Gastrocnemius medialis (tissue), 4 donors: ENCODE results near the gene ABCA12. TPM values are rescaled to one million over a fixed set of nuclear protein-coding genes. Genes with fewer than 3 reads are reported as not detected.

Experiments
- ATAC-seq, 2 donors: fragments of 150-250 bp; one replicate each; pipeline ENCODE4 v1.9.1; 2016
- DNase-seq, 2 donors: peaks; one replicate each; pipeline ENCODE4 v3.0.0-alpha.2; 2019
- H3K27ac ChIP-seq, 4 donors: fragments of 200-600 bp; sonication (generic); 1 replicate in 1 of 4; 2 replicates in 3 of 4; pipeline ENCODE4 v1.5.1; 2016 to 2018; ENCODE audit warnings: mild to moderate bottlenecking in 2 of 4, moderate library complexity in 1 of 4
- H3K27me3 ChIP-seq, 3 donors: fragments of 200-600 bp; sonication (generic) in 2 of 3; 1 replicate in 1 of 3; 2 replicates in 2 of 3; pipeline versions ENCODE4 v1.5.1 to v1.6.0; 2016 to 2019; ENCODE audit warnings: mild to moderate bottlenecking in 1 of 3, moderate library complexity in 1 of 3
- H3K36me3 ChIP-seq, 2 donors: fragments of 200-600 bp; sonication (generic) in 1 of 2; one replicate each; pipeline ENCODE4 v1.5.1; 2017 to 2018
- H3K4me1 ChIP-seq, 2 donors: fragments of 200-600 bp; sonication (generic) in 1 of 2; one replicate each; pipeline ENCODE4 v1.5.1; 2016 to 2017; ENCODE audit warnings: mild to moderate bottlenecking in 2 of 2
- H3K4me3 ChIP-seq, 4 donors: fragments of 200-600 bp; sonication (generic) in 3 of 4; 1 replicate in 1 of 4; 2 replicates in 3 of 4; pipeline ENCODE4 v1.5.1; 2016 to 2019; ENCODE audit warnings: mild to moderate bottlenecking in 2 of 4
- H3K9me3 ChIP-seq, 3 donors: fragments of 200-600 bp; sonication (generic) in 2 of 3; 1 replicate in 1 of 3; 2 replicates in 2 of 3; pipeline ENCODE4 v1.5.1; 2016 to 2019
- POLR2A ChIP-seq, 2 donors: fragments of 450-650 bp; IDR thresholded peaks; one replicate each; pipeline ENCODE4 v1.6.1; 2017; ENCODE audit warnings: antibody characterized with exemption in 2 of 2, mild to moderate bottlenecking in 2 of 2, moderate library complexity in 2 of 2
- in situ Hi-C, 4 donors: fragments of 200-750 bp; cut with MboI; loops; one replicate each; pipeline versions ENCODE4 v1.15.0 to v1.8.0; 2017; ENCODE audit warnings: low sequenced_read_pairs in 4 of 4
- intact Hi-C: fragments of 100-400 bp; cut with DNase I; formaldehyde crosslinking; loops from one replicate; pipeline ENCODE4 v1.15.1; 2023; ENCODE audit warnings: low total_unique reads
- total RNA-seq, 4 donors: library from RNA; depleted of rRNA; stranded (reverse); fragments of >200 nt; gene quantifications; one replicate each; pipeline versions ENCODE4 v1.1.0 to v1.2.3, GENCODE V29; 2016
- TF ChIP-seq, protein P1 (sequence below), 5 experiments: fragments of 450-650 bp in 3 of 5; fragments of 200-600 bp in 2 of 5; sonication (generic) in 2 of 5; IDR thresholded peaks in 4 of 5; conservative IDR thresholded peaks in 1 of 5; 1 replicate in 4 of 5; 2 replicates in 1 of 5; pipeline ENCODE4 v1.5.1; 2016 to 2019; ENCODE audit warnings: antibody characterized with exemption in 5 of 5, mild to moderate bottlenecking in 3 of 5, moderate library complexity in 3 of 5

The ABCA12 gene
- total RNA-seq, 4 donors from 2014 or later, result not detected

DNA sequence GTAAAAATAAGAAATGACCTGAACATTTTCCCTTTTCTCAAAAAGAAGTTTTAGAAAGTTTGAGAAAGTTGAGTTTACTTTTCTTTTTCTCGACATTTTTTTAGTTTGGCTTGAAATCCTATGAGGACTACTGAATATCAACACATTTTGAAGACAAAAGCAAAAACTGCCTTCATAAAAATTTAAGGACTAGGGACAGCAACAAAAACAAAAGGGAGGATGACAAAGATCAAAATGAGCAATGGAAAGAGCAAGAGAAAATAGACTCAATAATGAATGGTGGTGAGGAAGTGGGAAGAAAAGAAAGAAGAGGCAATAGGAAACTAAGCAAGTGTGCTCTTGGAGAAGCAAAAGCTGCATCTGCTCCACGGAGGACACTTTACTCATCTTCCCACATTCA, 82.5 kb downstream of the ABCA12 start:
- TF ChIP-seq, protein P1, sequence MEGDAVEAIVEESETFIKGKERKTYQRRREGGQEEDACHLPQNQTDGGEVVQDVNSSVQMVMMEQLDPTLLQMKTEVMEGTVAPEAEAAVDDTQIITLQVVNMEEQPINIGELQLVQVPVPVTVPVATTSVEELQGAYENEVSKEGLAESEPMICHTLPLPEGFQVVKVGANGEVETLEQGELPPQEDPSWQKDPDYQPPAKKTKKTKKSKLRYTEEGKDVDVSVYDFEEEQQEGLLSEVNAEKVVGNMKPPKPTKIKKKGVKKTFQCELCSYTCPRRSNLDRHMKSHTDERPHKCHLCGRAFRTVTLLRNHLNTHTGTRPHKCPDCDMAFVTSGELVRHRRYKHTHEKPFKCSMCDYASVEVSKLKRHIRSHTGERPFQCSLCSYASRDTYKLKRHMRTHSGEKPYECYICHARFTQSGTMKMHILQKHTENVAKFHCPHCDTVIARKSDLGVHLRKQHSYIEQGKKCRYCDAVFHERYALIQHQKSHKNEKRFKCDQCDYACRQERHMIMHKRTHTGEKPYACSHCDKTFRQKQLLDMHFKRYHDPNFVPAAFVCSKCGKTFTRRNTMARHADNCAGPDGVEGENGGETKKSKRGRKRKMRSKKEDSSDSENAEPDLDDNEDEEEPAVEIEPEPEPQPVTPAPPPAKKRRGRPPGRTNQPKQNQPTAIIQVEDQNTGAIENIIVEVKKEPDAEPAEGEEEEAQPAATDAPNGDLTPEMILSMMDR (IDR thresholded peaks at IDR 0.05 in 4 of 5, conservative IDR thresholded peaks at IDR 0.05 in 1 of 5), result no peak
- no peak for TF ChIP-seq POLR2A (IDR thresholded peaks at IDR 0.05)
- intact Hi-C loops, result no loop called here
- ATAC-seq, result no peak
- in situ Hi-C loops, result no loop called here
- Histone ChIP-seq H3K9me3 (no peaks in the 10 kb centered on the region), H3K36me3 (no peaks in the 10 kb centered on the region), H3K4me1 (no peaks in the 10 kb centered on the region), H3K27me3 (no peaks in the 10 kb centered on the region), H3K27ac (no peak overlapping the region), H3K4me3 (no peak overlapping the region)
- no peak for DNase-seq

DNA sequence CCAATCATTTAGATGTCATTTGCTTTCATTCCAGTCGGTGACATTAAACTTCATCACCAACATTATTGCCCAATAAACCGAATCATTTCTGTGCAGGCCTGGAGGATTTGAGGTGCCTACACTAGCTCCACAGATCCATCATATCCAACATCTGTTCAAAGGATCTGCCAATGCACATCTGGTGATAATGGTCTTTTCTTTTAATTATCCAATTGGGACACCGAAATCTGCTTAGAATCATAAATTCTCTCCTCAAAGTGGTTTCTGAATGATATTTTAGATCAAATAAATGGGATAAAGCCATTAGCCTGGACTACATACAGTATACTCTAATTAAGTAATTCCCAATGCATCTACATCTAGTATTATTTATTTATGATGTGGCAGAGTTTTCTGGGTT, 85.6 kb downstream of the ABCA12 start:
- in situ Hi-C loops, result no loop called here
- H3K36me3 ChIP-seq, result no peaks in the 10 kb centered on the region
- H3K4me1 ChIP-seq, result no peaks in the 10 kb centered on the region
- DNase-seq, result no peak
- H3K4me3 ChIP-seq, result no peak overlapping the region
- TF ChIP-seq, protein P1 (IDR thresholded peaks at IDR 0.05 in 4 of 5, conservative IDR thresholded peaks at IDR 0.05 in 1 of 5), result no peak
- TF ChIP-seq POLR2A (IDR thresholded peaks at IDR 0.05), result no peak
- H3K9me3 ChIP-seq, result no peaks in the 10 kb centered on the region
- ATAC-seq, result no peak
- no peaks in the 10 kb centered on the region for H3K27me3 ChIP-seq
- intact Hi-C loops, result no loop called here
- no peak overlapping the region for H3K27ac ChIP-seq

DNA sequence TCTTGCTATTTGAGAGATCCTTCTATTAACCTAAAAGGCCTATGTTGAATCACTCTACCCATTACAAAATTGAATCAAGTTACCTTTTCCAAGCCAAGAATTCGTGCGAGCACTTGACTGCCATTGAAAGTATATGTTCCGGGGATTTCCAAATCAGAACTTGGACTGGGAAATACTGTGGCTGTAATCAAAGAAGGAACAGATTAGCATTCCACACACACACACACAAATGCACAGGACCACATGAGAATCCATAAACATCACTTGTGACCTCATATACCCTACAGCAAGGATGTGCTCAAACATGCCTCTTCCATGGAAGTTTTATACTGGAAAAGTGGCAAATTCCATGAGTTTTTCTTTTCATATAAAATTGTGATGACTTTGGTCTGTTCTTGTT, 86.0 kb downstream of the ABCA12 start:
- H3K27me3 ChIP-seq, result no peaks in the 10 kb centered on the region
- TF ChIP-seq POLR2A (IDR thresholded peaks at IDR 0.05), result no peak
- TF ChIP-seq, protein P1 (IDR thresholded peaks at IDR 0.05 in 4 of 5, conservative IDR thresholded peaks at IDR 0.05 in 1 of 5), result no peak
- DNase-seq (no peak), ATAC-seq (no peak)
- H3K4me1 ChIP-seq, result no peaks in the 10 kb centered on the region
- H3K4me3 ChIP-seq, result no peak overlapping the region
- no peak overlapping the region for H3K27ac ChIP-seq
- no peaks in the 10 kb centered on the region for H3K36me3 ChIP-seq
- in situ Hi-C loops (no loop called here), intact Hi-C loops (no loop called here)
- H3K9me3 ChIP-seq, result no peaks in the 10 kb centered on the region

DNA sequence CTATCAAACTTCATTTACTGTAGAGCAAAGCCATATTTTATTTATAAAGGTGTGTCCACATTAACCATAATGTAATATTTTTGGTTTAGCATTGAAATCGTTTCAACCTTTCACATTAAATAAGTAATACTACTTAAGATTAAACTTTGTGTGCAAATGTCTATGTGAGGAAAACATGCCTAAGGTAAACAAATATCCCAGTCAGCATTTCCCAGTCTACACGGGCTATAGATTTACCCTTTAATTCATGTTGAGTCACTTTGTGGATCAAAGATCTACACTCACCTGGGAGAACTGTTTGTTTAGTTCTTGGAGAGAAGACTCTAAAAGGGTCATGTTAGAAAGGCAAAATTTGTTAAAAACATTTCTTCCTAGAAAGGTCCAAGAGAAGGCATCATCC, 89.1 kb downstream of the ABCA12 start:
- Histone ChIP-seq H3K4me1 (no peaks in the 10 kb centered on the region), H3K9me3 (no peaks in the 10 kb centered on the region), H3K27me3 (no peaks in the 10 kb centered on the region), H3K36me3 (no peaks in the 10 kb centered on the region), H3K4me3 (no peak overlapping the region), H3K27ac (no peak overlapping the region)
- in situ Hi-C loops, result no loop called here
- DNase-seq, result no peak
- TF ChIP-seq, protein P1 (IDR thresholded peaks at IDR 0.05 in 4 of 5, conservative IDR thresholded peaks at IDR 0.05 in 1 of 5), result no peak
- no peak for TF ChIP-seq POLR2A (IDR thresholded peaks at IDR 0.05)
- intact Hi-C loops, result no loop called here
- ATAC-seq, result no peak

DNA sequence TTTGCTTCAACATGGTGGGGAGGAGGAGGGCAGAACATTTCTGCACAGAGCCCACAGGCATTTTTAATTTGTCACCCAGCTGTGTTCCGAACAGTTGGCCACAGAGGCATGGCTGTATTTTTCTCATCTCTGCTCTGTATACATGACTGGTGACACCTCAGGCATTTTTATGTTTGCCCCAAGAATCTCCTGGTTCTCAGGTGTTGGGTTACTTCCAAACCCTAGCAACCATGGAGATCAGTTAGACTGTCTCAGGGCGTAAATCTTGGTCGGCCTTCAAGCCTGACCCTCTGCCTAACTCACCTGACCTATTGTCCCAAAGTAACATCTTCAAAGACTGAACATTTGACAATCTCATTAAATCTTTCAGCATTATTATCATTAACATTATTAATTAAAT, 100.0 kb downstream of the ABCA12 start:
- Histone ChIP-seq H3K36me3 (no peaks in the 10 kb centered on the region), H3K4me3 (no peak overlapping the region), H3K27ac (no peak overlapping the region), H3K4me1 (no peaks in the 10 kb centered on the region), H3K9me3 (no peaks in the 10 kb centered on the region), H3K27me3 (no peaks in the 10 kb centered on the region)
- TF ChIP-seq, protein P1 (IDR thresholded peaks at IDR 0.05 in 4 of 5, conservative IDR thresholded peaks at IDR 0.05 in 1 of 5), result no peak
- no peak for TF ChIP-seq POLR2A (IDR thresholded peaks at IDR 0.05)
- DNase-seq (no peak), ATAC-seq (no peak)
- intact Hi-C loops, result no loop called here
- in situ Hi-C loops, result no loop called here
